Pancreas (tissue), 10 donors: ENCODE measurements around the gene APOA1. TPM values are rescaled to one million over a fixed set of nuclear protein-coding genes. Genes with fewer than 3 reads are reported as not detected.

Experiments
- ATAC-seq, 4 donors: fragments of 200-7000 bp; cut with Tn5 transposase; one replicate each; pipeline versions ENCODE4 v1.8.0 to v1.9.1; 2020; ENCODE audit warnings: mild to moderate bottlenecking in 4 of 4, moderate library complexity in 4 of 4
- DNase-seq, 6 donors: peaks; one replicate each; pipeline ENCODE4 v3.0.0-alpha.2; 2020
- FAIRE-seq: peaks from 2 replicates; lab custom pipeline; 2012; peaks lifted over from hg19 to GRCh38; lab: Jason Lieb, UNC
- H3K27ac ChIP-seq, 4 donors: fragments of 200-600 bp; sonication (generic); 1 replicate in 3 of 4; 2 replicates in 1 of 4; pipeline versions ENCODE4 v1.5.0 to v1.8.0; 2020
- H3K27me3 ChIP-seq, 4 donors: fragments of 200-600 bp; one replicate each; pipeline ENCODE4 v1.8.0; 2021
- H3K36me3 ChIP-seq, 3 donors: fragments of 200-600 bp; sonication (generic) in 1 of 3; one replicate each; pipeline versions ENCODE4 v1.5.0 to v1.8.0; 2020 to 2021
- H3K4me1 ChIP-seq, 3 donors: fragments of 200-600 bp; one replicate each; pipeline ENCODE4 v1.8.0; 2021
- H3K4me3 ChIP-seq, 4 donors: fragments of 200-600 bp; sonication (generic) in 2 of 4; one replicate each; pipeline versions ENCODE4 v1.5.0 to v1.8.0; 2020 to 2021
- H3K9me3 ChIP-seq, 4 donors: fragments of 200-600 bp; one replicate each; pipeline ENCODE4 v1.8.0; 2021
- WGBS, 2 donors: extraction: QIAGEN DNeasy Blood & Tissue Kit; methylation state at CpG; one replicate each; pipeline ENCODE4 v1.1.7; 2013; 5-methylcytosine and 5-hydroxymethylcytosine counted together
- intact Hi-C, 3 donors: fragments of 100-400 bp; cut with DNase I; formaldehyde crosslinking; loops; one replicate each; pipeline versions ENCODE4 v1.11.1 to v1.14.2; 2022
- polyA plus RNA-seq, 2 donors: library from polyadenylated mRNA; stranded (reverse); fragments of 200-250 nt; gene quantifications; one replicate each; pipeline ENCODE4 v1.2.3, GENCODE V29; 2013
- total RNA-seq, 6 donors: library from RNA; stranded (reverse); fragmentation: NEBNext Ultra II Directional in 4 of 6; extraction: Animal tissue kit (Norgen Biotek cat#: 25700) in 4 of 6; gene quantifications; one replicate each; pipeline versions ENCODE4 v1.2.1 to v1.2.4, GENCODE V29; 2021 to 2023
- TF ChIP-seq, protein P1 (sequence below), 4 donors: fragments of 200-600 bp; sonication (generic) in 3 of 4; IDR thresholded peaks; one replicate each; pipeline versions ENCODE4 v1.5.0 to v1.8.0; 2021; ENCODE audit warnings: antibody characterized with exemption in 4 of 4
- donor health status: healthy with polysubstance abuse.
- donor health status: DM: no; HTN: no; CAD: no; lungs with moderate emphysema.
- donor health status: DM: no; HTN: no; CAD: no.
- donor health status: control.
- donor health status: control.
- donor health status: Bipolar disorder and iron deficiency.
- donor health status: DM: yes; HTN: yes; CAD: no.
- donor health status: DM: no; HTN: no; CAD: no.
- donor health status: DM: no; HTN: no; CAD: no.
- donor health status: DM: yes; HTN: yes; CAD: no.

The APOA1 gene
- total and polyA plus RNA-seq, 8 donors, result 0.16 to 5.2 (median 1.0) TPM; not detected in 3

DNA sequence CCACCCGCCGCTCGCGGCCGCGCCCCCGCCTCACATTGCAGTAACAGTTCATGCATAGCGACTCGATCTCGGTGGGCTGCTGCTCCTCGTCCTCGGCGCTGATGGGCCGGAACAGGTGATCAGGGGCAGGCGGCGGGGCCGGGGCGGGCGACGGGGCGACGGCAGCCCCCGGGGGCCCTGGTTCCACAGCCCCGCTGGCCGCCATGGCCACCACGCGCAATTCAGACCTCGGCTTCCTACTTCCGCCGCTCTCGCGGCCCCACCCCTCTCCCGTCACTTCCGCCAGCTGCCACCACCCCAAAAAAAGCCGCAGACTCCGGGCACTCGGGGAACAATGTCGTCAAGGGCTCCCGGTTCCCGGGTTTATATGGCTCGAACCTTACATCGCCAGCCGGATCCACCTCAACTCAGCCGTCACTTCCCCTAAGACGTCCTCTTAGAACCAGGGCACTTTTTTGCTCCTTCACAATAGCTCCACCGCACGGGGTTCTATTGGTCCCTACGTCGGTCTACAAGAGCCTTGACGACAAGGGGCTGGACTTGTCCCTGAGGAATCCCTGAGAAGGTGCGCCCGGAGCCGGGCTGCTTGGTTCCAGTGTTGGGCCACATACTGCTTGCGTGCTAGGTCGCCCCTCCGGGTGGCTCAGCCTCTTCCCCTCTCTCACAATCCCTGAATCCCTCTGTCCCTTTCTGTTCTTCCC lies 49.5 kb downstream of the APOA1 start, which contains the start of gene ZPR1:
Gene ZPR1 (minus strand): TSS at position 238 of the 701 bp plus-strand sequence. CDS start 33 bp downstream, at position 205.
- TF ChIP-seq, protein P1, sequence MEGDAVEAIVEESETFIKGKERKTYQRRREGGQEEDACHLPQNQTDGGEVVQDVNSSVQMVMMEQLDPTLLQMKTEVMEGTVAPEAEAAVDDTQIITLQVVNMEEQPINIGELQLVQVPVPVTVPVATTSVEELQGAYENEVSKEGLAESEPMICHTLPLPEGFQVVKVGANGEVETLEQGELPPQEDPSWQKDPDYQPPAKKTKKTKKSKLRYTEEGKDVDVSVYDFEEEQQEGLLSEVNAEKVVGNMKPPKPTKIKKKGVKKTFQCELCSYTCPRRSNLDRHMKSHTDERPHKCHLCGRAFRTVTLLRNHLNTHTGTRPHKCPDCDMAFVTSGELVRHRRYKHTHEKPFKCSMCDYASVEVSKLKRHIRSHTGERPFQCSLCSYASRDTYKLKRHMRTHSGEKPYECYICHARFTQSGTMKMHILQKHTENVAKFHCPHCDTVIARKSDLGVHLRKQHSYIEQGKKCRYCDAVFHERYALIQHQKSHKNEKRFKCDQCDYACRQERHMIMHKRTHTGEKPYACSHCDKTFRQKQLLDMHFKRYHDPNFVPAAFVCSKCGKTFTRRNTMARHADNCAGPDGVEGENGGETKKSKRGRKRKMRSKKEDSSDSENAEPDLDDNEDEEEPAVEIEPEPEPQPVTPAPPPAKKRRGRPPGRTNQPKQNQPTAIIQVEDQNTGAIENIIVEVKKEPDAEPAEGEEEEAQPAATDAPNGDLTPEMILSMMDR (IDR thresholded peaks at IDR 0.05), result no peak
- H3K27ac ChIP-seq, result peak within 1 kb of the TSS; percentile 62 to 83 (median 71)
- H3K27me3 ChIP-seq, result no peaks in the 10 kb centered on the region
- peaks cover 14 to 24% (median 19%) of the 10 kb centered on the region in 3 donors for H3K4me1 ChIP-seq
- no peak for FAIRE-seq
- DNase-seq, result peak; percentile 73 to 91 (median 82)
- ATAC-seq, result peak; percentile 86 to 91 (median 90)
- intact Hi-C loops, result loop anchor here in 1 of 3 donors (2.0 to 10.0 kb wide), 2 partner anchors 51 to 317 kb away; no protein-coding TSS in a partner anchor
- 1 to 2% methylated on average over 43 to 56 of the region's 56 CpGs for WGBS, 2 donors
- no peaks in the 10 kb centered on the region for H3K9me3 ChIP-seq
- H3K4me3 ChIP-seq, result peak within 1 kb of the TSS; percentile 91 to 98 (median 94)
- peaks cover 4 to 29% (median 15%) of the 10 kb centered on the region in 3 donors for H3K36me3 ChIP-seq

DNA sequence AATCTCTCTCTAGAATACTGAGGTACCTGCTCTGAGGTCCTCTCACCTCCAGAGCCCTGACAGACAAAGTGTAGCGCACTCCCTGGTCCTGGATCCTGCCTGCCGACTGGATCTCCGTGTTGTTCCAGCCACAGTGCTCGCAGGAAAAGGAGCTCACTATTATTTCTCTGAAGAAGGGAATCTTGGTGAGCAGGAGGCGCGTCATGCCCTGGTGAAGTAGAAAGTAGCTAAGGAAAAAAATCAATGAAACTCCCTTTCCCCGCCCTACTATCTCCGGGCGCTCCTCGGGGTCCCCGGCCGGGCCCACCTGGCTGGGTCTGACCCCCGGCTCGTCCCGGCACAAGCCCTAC lies 50.0 kb downstream of the APOA1 start:
- Histone ChIP-seq H3K27me3 (no peaks in the 10 kb centered on the region), H3K4me1 (peaks cover 13 to 23% (median 19%) of the 10 kb centered on the region in 3 donors), H3K9me3 (no peaks in the 10 kb centered on the region), H3K27ac (peak overlapping the region; percentile 62 to 83 (median 71)), H3K36me3 (peaks cover 4 to 33% (median 15%) of the 10 kb centered on the region in 3 donors), H3K4me3 (peak overlapping the region; percentile 91 to 98 (median 94))
- intact Hi-C loops, result loop anchor here in 1 of 3 donors (10.0 kb wide), 1 partner anchor 317 kb away; no protein-coding TSS in a partner anchor
- FAIRE-seq (no peak), DNase-seq (no peak), ATAC-seq (peak in 2 of 4 donors; percentile 8 to 9)
- TF ChIP-seq, protein P1 (IDR thresholded peaks at IDR 0.05), result no peak
- 0% methylated on average over 15 of the region's 15 CpGs for WGBS, 2 donors

DNA sequence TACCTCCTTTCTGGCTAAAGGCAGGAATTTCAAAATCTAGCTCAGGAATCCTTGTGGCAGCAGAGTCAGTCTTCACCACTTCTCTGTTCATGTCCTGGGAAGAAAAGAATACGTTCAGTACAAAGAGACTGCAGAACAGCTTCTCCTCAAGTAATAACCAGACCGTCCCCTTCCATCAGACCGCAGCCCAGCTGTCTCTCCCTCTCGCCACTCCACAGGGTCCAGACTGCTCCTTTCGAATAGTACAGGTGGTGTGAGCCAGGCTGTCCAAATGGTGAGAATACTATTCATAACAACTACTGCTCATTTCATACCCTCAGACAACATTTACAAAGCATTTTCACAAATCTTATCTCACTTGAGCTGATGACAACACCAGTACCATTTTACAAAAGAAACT lies 50.5 kb downstream of the APOA1 start:
- H3K4me3 ChIP-seq, result peak overlapping the region; percentile 91 to 98 (median 94)
- intact Hi-C loops, result loop anchor here in 1 of 3 donors (10.0 kb wide), 1 partner anchor 318 kb away; no protein-coding TSS in a partner anchor
- ATAC-seq (no peak), DNase-seq (no peak), FAIRE-seq (no peak)
- no peaks in the 10 kb centered on the region for H3K27me3 ChIP-seq
- peaks cover 4 to 38% (median 15%) of the 10 kb centered on the region in 3 donors for H3K36me3 ChIP-seq
- no peak overlapping the region for H3K27ac ChIP-seq
- 42 to 45% methylated on average over 5 of the region's 5 CpGs for WGBS, 2 donors
- peaks cover 9 to 19% (median 15%) of the 10 kb centered on the region in 3 donors for H3K4me1 ChIP-seq
- TF ChIP-seq, protein P1 (IDR thresholded peaks at IDR 0.05), result no peak
- H3K9me3 ChIP-seq, result no peaks in the 10 kb centered on the region

DNA sequence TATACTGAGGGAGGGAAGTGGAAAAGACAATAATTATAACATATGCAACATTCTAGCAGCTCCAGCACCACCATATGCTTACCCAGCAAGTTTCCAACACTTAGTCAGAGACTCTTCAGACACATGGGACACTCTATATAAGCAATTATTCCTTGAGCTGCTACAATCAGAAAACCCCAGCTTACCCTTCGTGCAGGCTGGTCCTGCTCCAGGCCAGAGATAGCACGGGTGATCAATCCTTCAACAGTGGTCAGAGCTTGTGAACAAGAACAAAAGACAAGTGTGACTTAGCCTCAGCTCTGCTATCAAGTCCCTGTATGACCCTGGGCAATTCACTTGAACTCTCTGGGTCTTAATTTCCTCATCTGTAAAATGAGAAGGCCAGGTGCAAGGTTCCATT lies 51.1 kb downstream of the APOA1 start:
- Histone ChIP-seq H3K9me3 (no peaks in the 10 kb centered on the region), H3K4me1 (peaks cover 2 to 12% (median 9%) of the 10 kb centered on the region in 3 donors), H3K27me3 (no peaks in the 10 kb centered on the region), H3K4me3 (no peak overlapping the region), H3K36me3 (peaks cover 4 to 41% (median 15%) of the 10 kb centered on the region in 3 donors), H3K27ac (no peak overlapping the region)
- 69 to 73% methylated on average over 2 of the region's 2 CpGs for WGBS, 2 donors
- FAIRE-seq (no peak), DNase-seq (no peak), ATAC-seq (no peak)
- intact Hi-C loops, result loop anchor here in 1 of 3 donors (10.0 kb wide), 1 partner anchor 318 kb away; no protein-coding TSS in a partner anchor
- TF ChIP-seq, protein P1 (IDR thresholded peaks at IDR 0.05), result no peak

Other genes starting within 250 kb of the APOA1 start
- 1 to 10 TPM; 5.2 to 8.5 (median 6.2) TPM for gene BUD13, start 64.6 kb downstream of the APOA1 start, total RNA-seq
- gene BUD13, start 64.6 kb downstream of the APOA1 start, polyA plus RNA-seq, result 10 to 100 TPM; 10.0 to 15.6 TPM
- 10 to 100 TPM; 15.9 to 35.5 (median 23.4) TPM for gene ZPR1, start 49.6 kb downstream of the APOA1 start, total RNA-seq
- 10 to 100 TPM; 10.8 to 16.6 TPM for gene ZPR1, start 49.6 kb downstream of the APOA1 start, polyA plus RNA-seq
- gene APOA5, start 45.7 kb downstream of the APOA1 start, total RNA-seq, result 1 to 10 TPM in 1 of 6 donors, under 1 TPM in 3, not detected in 2; 0.60 to 1.5 (median 0.81) TPM
- gene APOA5, start 45.7 kb downstream of the APOA1 start, polyA plus RNA-seq, result 1 to 10 TPM; 1.3 to 4.0 TPM
- not detected for gene APOA4, start 14.3 kb downstream of the APOA1 start, total RNA-seq
- gene APOA4, start 14.3 kb downstream of the APOA1 start, polyA plus RNA-seq, result under 1 TPM in 1 of 2 donors, not detected in 1; 0.33 TPM
- 1 to 10 TPM in 1 of 6 donors, not detected in 5; 3.7 TPM for gene APOC3, start 7.7 kb downstream of the APOA1 start, total RNA-seq
- 1 to 10 TPM in 1 of 2 donors, not detected in 1; 2.9 TPM for gene APOC3, start 7.7 kb downstream of the APOA1 start, polyA plus RNA-seq